ENCODE measurements around the gene IGSF21. TPM values are rescaled to one million over a fixed set of nuclear protein-coding genes. Genes with fewer than 3 reads are reported as not detected.

Gene IGSF21
- total RNA-seq, 1 experiment from 2014 or later: 30.5 TPM

DNA sequence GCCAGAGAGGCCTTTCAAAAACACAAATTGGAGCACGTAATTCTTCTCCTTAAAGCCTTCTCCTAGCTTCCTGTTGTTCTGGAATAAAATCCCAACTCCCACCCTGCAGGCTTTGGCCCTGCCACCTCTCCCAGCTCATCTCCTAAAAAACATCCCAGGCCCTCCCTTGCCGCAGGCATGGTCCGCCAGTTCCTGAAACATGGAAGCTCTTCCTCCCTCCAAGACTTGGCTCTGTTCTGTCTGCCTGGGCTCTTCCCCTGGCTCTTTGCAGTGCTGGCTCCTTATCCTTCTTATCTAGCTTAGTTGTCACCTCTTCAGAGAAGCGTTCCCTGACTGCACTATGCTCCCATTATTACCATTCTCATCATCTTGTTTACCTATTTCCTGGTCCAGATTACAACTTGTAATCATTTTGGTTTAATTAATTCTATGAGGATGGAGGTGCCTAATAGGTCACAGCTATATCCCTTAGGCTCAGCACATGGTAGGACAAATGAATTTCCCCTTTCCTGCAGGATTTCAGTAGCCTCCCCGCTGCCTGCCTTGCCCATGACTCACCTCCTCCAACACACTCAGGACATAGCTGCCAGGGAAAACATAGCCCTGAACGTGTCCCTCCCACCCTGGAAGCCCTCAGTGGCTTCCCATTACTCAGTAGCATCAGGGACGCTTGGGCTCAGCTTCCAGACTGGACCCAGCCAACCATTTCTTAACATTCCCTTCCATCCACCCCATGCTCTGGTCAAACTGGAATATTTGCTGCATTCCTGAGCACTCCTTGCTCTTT is 15.7 kb upstream of the IGSF21 start (continued):
- TF ChIP-seq, protein P1, sequence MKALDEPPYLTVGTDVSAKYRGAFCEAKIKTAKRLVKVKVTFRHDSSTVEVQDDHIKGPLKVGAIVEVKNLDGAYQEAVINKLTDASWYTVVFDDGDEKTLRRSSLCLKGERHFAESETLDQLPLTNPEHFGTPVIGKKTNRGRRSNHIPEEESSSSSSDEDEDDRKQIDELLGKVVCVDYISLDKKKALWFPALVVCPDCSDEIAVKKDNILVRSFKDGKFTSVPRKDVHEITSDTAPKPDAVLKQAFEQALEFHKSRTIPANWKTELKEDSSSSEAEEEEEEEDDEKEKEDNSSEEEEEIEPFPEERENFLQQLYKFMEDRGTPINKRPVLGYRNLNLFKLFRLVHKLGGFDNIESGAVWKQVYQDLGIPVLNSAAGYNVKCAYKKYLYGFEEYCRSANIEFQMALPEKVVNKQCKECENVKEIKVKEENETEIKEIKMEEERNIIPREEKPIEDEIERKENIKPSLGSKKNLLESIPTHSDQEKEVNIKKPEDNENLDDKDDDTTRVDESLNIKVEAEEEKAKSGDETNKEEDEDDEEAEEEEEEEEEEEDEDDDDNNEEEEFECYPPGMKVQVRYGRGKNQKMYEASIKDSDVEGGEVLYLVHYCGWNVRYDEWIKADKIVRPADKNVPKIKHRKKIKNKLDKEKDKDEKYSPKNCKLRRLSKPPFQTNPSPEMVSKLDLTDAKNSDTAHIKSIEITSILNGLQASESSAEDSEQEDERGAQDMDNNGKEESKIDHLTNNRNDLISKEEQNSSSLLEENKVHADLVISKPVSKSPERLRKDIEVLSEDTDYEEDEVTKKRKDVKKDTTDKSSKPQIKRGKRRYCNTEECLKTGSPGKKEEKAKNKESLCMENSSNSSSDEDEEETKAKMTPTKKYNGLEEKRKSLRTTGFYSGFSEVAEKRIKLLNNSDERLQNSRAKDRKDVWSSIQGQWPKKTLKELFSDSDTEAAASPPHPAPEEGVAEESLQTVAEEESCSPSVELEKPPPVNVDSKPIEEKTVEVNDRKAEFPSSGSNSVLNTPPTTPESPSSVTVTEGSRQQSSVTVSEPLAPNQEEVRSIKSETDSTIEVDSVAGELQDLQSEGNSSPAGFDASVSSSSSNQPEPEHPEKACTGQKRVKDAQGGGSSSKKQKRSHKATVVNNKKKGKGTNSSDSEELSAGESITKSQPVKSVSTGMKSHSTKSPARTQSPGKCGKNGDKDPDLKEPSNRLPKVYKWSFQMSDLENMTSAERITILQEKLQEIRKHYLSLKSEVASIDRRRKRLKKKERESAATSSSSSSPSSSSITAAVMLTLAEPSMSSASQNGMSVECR (CRISPR knock-in tag; IDR thresholded peaks at IDR 0.05; ENCODE audit: borderline replicate concordance): no peak
- TF ChIP-seq MXD4 (CRISPR knock-in tag; IDR thresholded peaks at IDR 0.05; ENCODE audit: borderline replicate concordance) (no peak), NFATC4 (CRISPR knock-in tag; IDR thresholded peaks at IDR 0.05) (no peak), JAZF1 (CRISPR knock-in tag; IDR thresholded peaks at IDR 0.05) (no peak), IRF2 (CRISPR knock-in tag; IDR thresholded peaks at IDR 0.05; ENCODE audit: borderline replicate concordance, low read depth) (no peak)

DNA sequence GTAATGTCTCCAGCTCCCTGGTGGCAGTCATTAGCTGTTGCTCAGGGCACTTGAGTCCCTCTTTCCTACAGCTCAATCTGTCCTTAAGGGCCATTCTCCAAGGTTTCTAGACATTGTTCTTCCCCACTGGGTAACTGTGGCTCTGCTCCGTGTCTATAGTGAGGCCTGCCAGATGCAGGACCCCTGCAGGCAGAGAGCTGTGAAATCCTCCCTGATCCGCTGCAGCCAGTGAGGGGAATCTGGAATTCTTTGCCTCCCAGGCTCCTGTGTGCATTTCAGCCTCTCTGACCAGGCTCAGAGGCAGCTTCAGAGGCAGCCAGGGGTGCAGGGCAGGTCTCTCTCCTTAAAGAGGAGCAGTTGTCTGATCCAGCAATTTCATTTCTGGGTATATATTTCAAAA is 14.4 kb upstream of the IGSF21 start:
- ATAC-seq (no peak), DNase-seq (ENCODE audit: low spot score) (no peak)
- POLR2A ChIA-PET: no interaction called here
- no peak overlapping the region for H3K27ac Mint-ChIP-seq
- peaks cover 18% of the 10 kb centered on the region for H3K36me3 Mint-ChIP-seq
- CTCF ChIA-PET: interaction anchor here (0.6 to 1.7 kb wide), 3 partner anchors 108 to 153 kb away, joined by 3 to 5 read pairs (median 3); no protein-coding TSS in a partner anchor
- H3K4me3 Mint-ChIP-seq: no peak overlapping the region
- H3K9me3 Mint-ChIP-seq: peaks cover 26% of the 10 kb centered on the region
- peaks cover 52% of the 10 kb centered on the region for H3K4me1 Mint-ChIP-seq
- H3K27me3 Mint-ChIP-seq (ENCODE audit: low read depth): peaks cover 57% of the 10 kb centered on the region
- TF ChIP-seq ESRRA (CRISPR knock-in tag; IDR thresholded peaks at IDR 0.05; ENCODE audit: borderline replicate concordance): no peak
- TF ChIP-seq, protein P2, sequence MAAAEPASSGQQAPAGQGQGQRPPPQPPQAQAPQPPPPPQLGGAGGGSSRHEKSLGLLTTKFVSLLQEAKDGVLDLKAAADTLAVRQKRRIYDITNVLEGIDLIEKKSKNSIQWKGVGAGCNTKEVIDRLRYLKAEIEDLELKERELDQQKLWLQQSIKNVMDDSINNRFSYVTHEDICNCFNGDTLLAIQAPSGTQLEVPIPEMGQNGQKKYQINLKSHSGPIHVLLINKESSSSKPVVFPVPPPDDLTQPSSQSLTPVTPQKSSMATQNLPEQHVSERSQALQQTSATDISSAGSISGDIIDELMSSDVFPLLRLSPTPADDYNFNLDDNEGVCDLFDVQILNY (CRISPR knock-in tag; IDR thresholded peaks at IDR 0.05): no peak
- TF ChIP-seq, protein P3, sequence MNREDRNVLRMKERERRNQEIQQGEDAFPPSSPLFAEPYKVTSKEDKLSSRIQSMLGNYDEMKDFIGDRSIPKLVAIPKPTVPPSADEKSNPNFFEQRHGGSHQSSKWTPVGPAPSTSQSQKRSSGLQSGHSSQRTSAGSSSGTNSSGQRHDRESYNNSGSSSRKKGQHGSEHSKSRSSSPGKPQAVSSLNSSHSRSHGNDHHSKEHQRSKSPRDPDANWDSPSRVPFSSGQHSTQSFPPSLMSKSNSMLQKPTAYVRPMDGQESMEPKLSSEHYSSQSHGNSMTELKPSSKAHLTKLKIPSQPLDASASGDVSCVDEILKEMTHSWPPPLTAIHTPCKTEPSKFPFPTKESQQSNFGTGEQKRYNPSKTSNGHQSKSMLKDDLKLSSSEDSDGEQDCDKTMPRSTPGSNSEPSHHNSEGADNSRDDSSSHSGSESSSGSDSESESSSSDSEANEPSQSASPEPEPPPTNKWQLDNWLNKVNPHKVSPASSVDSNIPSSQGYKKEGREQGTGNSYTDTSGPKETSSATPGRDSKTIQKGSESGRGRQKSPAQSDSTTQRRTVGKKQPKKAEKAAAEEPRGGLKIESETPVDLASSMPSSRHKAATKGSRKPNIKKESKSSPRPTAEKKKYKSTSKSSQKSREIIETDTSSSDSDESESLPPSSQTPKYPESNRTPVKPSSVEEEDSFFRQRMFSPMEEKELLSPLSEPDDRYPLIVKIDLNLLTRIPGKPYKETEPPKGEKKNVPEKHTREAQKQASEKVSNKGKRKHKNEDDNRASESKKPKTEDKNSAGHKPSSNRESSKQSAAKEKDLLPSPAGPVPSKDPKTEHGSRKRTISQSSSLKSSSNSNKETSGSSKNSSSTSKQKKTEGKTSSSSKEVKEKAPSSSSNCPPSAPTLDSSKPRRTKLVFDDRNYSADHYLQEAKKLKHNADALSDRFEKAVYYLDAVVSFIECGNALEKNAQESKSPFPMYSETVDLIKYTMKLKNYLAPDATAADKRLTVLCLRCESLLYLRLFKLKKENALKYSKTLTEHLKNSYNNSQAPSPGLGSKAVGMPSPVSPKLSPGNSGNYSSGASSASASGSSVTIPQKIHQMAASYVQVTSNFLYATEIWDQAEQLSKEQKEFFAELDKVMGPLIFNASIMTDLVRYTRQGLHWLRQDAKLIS (CRISPR knock-in tag; IDR thresholded peaks at IDR 0.05; ENCODE audit: borderline replicate concordance): no peak
- no peak for TF ChIP-seq FOXP1 (CRISPR knock-in tag; IDR thresholded peaks at IDR 0.05; ENCODE audit: borderline replicate concordance)
- TF ChIP-seq, protein P4, sequence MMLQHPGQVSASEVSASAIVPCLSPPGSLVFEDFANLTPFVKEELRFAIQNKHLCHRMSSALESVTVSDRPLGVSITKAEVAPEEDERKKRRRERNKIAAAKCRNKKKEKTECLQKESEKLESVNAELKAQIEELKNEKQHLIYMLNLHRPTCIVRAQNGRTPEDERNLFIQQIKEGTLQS (CRISPR knock-in tag; conservative IDR thresholded peaks at IDR 0.05): no peak
- TF ChIP-seq SOX15 (CRISPR knock-in tag; IDR thresholded peaks at IDR 0.05): no peak
- TF ChIP-seq GTF2I (CRISPR knock-in tag; conservative IDR thresholded peaks at IDR 0.05): no peak
- TF ChIP-seq, protein P1 (CRISPR knock-in tag; IDR thresholded peaks at IDR 0.05; ENCODE audit: borderline replicate concordance): no peak
- TF ChIP-seq, protein P5, sequence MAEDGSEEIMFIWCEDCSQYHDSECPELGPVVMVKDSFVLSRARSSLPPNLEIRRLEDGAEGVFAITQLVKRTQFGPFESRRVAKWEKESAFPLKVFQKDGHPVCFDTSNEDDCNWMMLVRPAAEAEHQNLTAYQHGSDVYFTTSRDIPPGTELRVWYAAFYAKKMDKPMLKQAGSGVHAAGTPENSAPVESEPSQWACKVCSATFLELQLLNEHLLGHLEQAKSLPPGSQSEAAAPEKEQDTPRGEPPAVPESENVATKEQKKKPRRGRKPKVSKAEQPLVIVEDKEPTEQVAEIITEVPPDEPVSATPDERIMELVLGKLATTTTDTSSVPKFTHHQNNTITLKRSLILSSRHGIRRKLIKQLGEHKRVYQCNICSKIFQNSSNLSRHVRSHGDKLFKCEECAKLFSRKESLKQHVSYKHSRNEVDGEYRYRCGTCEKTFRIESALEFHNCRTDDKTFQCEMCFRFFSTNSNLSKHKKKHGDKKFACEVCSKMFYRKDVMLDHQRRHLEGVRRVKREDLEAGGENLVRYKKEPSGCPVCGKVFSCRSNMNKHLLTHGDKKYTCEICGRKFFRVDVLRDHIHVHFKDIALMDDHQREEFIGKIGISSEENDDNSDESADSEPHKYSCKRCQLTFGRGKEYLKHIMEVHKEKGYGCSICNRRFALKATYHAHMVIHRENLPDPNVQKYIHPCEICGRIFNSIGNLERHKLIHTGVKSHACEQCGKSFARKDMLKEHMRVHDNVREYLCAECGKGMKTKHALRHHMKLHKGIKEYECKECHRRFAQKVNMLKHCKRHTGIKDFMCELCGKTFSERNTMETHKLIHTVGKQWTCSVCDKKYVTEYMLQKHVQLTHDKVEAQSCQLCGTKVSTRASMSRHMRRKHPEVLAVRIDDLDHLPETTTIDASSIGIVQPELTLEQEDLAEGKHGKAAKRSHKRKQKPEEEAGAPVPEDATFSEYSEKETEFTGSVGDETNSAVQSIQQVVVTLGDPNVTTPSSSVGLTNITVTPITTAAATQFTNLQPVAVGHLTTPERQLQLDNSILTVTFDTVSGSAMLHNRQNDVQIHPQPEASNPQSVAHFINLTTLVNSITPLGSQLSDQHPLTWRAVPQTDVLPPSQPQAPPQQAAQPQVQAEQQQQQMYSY (CRISPR knock-in tag; IDR thresholded peaks at IDR 0.05): no peak
- TF ChIP-seq, protein P6, sequence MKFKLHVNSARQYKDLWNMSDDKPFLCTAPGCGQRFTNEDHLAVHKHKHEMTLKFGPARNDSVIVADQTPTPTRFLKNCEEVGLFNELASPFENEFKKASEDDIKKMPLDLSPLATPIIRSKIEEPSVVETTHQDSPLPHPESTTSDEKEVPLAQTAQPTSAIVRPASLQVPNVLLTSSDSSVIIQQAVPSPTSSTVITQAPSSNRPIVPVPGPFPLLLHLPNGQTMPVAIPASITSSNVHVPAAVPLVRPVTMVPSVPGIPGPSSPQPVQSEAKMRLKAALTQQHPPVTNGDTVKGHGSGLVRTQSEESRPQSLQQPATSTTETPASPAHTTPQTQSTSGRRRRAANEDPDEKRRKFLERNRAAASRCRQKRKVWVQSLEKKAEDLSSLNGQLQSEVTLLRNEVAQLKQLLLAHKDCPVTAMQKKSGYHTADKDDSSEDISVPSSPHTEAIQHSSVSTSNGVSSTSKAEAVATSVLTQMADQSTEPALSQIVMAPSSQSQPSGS (CRISPR knock-in tag; IDR thresholded peaks at IDR 0.05; ENCODE audit: borderline replicate concordance, low read depth): no peak
- no peak for TF ChIP-seq NFYB (CRISPR knock-in tag; conservative IDR thresholded peaks at IDR 0.05; ENCODE audit: low read depth)

All from WTC11 (cell line).